RWPE2 (cell line): ENCODE results near the gene PROCA1.

Experiments used
- ATAC-seq: fragments of 200-7000 bp; cut with Tn5 transposase; 3 replicates; pipeline ENCODE4 v1.9.1; 2021; ENCODE audit warnings: low read depth
- DNase-seq: peaks from one replicate; pipeline ENCODE4 v3.0.0-alpha.2; 2020; ENCODE audit warnings: low spot score
- H3K27ac ChIP-seq: fragments of 450-650 bp; 2 replicates; pipeline ENCODE4 v1.5.1; 2017; ENCODE audit warnings: mild to moderate bottlenecking; ENCODE audit not compliant: poor library complexity, severe bottlenecking
- H3K27me3 ChIP-seq: fragments of 250-450 bp; sonication (Bioruptor Pico); 2 replicates; pipeline ENCODE4 v1.5.1; 2021; ENCODE audit warnings: mild to moderate bottlenecking, moderate library complexity; ENCODE audit not compliant: insufficient read depth, poor library complexity, severe bottlenecking
- H3K36me3 ChIP-seq: fragments of 250-450 bp; sonication (Bioruptor Pico); 2 replicates; pipeline ENCODE4 v1.5.1; 2020; ENCODE audit warnings: low read depth, mild to moderate bottlenecking, moderate library complexity
- H3K4me1 ChIP-seq: fragments of 250-450 bp; sonication (Bioruptor Pico); 2 replicates; pipeline ENCODE4 v1.5.1; 2021; ENCODE audit warnings: mild to moderate bottlenecking, moderate library complexity; ENCODE audit not compliant: insufficient read depth, poor library complexity, severe bottlenecking
- H3K4me3 ChIP-seq: fragments of 250-450 bp; sonication (Bioruptor Pico); 2 replicates; pipeline ENCODE4 v1.5.1; 2021; ENCODE audit warnings: mild to moderate bottlenecking, moderate library complexity; ENCODE audit not compliant: severe bottlenecking
- H3K9me3 ChIP-seq: fragments of 250-450 bp; sonication (Bioruptor Pico); 2 replicates; pipeline ENCODE4 v1.5.1; 2021; ENCODE audit warnings: mild to moderate bottlenecking, moderate library complexity; ENCODE audit not compliant: severe bottlenecking
- TF ChIP-seq, protein P1 (sequence below): fragments of 450-650 bp; IDR thresholded peaks from one replicate; pipeline ENCODE4 v1.5.1; 2017; ENCODE audit warnings: mild to moderate bottlenecking, moderate library complexity; ENCODE audit not compliant: poor library complexity, severe bottlenecking

The PROCA1 gene

DNA sequence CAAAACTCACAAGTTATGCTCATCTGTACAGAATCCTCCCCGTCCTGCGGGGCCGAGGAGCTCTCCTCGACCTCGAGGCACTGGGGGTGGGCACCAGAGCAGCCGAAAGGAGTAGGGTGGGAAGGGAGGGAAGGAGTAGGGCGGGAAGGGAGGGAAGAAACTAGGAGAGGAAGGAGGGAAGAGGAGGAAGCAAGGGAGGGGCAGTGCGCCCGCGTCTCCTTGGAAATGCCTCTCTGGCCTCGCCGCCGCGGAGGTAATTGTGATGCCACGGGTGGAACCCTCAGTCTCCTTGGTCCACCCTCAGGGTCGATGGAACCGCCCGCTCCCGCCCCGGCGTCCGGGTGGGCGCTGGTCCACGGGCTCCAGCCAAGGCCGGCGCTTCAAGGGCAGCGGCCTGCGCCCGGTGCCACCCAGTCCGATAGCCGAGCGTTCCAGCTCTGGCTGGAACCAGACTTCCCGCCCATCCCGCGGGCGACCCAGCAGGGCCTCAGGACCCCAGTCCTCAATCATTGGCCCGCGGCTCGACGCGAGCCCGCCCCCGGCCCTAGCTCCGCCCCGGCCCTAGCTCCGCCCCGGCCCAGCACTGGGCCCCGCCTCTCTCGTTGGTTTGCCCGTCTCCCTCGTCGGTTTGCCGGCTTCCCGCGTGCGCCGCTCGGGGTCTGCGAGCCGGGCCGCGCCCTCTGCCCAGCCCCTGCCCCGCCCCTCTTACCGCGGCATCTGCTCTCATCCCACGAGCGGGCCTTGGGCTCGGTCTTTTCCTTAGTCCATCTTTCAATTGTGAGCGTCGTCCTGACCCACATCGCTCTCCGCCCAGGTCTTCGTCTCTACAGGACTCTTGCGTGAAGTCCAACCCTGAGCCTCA lies 596 bp downstream of the PROCA1 start:
- Histone ChIP-seq H3K4me1 (no peaks in the 10 kb centered on the region), H3K9me3 (no peaks in the 10 kb centered on the region), H3K27ac (peak overlapping the region; percentile 73), H3K36me3 (peaks cover 23% of the 10 kb centered on the region), H3K27me3 (no peaks in the 10 kb centered on the region), H3K4me3 (peak overlapping the region; percentile 47)
- DNase-seq = peak; percentile 90
- TF ChIP-seq, protein P1, sequence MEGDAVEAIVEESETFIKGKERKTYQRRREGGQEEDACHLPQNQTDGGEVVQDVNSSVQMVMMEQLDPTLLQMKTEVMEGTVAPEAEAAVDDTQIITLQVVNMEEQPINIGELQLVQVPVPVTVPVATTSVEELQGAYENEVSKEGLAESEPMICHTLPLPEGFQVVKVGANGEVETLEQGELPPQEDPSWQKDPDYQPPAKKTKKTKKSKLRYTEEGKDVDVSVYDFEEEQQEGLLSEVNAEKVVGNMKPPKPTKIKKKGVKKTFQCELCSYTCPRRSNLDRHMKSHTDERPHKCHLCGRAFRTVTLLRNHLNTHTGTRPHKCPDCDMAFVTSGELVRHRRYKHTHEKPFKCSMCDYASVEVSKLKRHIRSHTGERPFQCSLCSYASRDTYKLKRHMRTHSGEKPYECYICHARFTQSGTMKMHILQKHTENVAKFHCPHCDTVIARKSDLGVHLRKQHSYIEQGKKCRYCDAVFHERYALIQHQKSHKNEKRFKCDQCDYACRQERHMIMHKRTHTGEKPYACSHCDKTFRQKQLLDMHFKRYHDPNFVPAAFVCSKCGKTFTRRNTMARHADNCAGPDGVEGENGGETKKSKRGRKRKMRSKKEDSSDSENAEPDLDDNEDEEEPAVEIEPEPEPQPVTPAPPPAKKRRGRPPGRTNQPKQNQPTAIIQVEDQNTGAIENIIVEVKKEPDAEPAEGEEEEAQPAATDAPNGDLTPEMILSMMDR = no peak
- ATAC-seq = peak; percentile 91

DNA sequence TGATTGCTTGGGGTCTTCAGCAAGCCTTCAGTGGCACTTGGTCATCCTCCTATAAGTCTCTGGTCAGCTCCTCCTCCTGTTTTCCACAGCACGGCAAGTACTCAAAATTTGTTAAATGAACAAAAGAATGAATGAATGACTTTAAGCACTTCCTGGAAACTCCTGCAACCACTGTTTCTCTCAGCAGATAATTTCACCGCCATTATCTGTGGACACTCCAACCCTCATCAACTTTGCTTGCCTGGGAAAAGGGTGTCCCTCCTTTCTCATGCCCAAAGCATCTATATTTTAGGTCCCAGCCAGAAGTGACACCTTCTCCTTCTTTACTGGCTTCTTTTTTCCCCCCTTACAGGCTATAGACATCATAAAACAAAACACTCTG lies 4.4 kb downstream of the PROCA1 start:
- no peaks in the 10 kb centered on the region for H3K27me3 ChIP-seq
- H3K4me1 ChIP-seq = no peaks in the 10 kb centered on the region
- H3K36me3 ChIP-seq = peaks cover 6% of the 10 kb centered on the region; the same call in 1 of the 2 replicates
- DNase-seq = no peak
- TF ChIP-seq, protein P1 = no peak
- no peaks in the 10 kb centered on the region for H3K9me3 ChIP-seq
- ATAC-seq = no peak
- H3K4me3 ChIP-seq = no peak overlapping the region
- no peak overlapping the region for H3K27ac ChIP-seq

DNA sequence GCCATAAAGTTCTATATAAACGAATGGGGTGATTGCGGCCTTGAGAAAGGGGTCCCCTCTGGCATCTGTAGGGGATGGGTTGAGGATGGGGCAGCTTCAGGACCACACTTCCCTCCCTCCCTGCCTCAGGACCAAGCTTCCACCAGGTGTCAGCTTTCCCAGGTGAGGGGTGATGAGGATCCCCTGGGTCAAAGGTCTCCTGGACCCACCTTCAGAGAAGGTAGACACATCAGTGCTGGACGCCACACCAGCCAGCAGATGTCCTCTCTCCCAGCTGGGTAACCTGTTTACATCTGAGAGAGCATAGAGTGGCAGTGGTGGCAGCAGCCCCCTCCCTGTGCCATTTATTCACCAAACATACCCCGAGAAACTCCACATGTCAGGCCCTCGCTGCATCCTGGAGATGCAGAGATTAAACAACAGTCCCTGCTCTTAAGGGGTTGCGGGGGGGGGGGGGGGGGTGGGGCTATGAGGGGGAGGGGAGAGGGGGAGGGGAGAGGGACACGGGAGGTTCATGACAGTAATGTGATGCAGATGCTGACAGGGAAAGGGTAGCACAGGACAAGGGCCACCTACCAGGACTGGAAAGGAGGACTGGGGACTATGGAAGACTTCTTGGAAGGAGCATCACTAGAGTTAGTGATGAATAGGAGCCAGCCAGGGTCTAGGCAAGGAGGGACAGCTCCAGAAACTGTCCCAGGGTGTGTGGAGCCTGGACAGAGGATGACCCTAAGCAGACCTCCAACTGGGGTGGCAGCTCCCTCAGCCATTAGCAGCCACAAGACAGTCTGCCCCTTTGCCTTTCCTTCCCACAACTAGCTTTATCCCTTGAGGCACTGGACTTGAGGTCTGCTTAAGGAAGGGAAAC lies 5.0 kb downstream of the PROCA1 start:
- TF ChIP-seq, protein P1 = no peak
- no peak for ATAC-seq

DNA sequence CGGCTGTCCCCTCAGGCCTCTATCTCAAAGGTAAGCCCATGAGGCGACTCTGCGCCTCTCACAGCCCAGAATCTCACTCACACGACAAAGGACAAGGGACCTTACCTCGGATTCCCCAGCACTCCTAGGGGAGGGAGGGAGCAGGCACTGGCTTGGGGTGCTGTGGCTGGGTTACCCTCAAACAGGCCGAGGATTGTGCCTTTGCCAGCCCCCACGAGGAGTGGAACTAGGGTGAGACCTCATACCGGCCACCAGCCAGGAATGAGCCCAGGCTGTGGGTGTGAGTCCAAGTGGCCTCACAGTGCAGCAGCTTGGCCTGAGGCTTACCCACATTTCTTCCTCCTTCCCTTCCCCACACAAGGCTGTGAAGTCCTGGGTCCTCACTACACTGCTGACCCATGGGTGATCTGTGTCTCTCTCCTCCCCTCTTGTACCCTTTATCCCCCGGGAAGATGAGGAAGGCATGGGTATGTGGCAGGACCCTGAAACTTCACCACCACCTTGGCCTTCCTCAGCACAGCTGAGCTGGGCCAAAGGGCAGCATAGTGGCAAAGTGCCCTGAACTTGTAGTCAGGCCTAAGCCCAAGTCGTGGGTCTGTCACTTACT lies 5.9 kb downstream of the PROCA1 start:
- DNase-seq (no peak), ATAC-seq (no peak)
- no peak overlapping the region for H3K4me3 ChIP-seq
- H3K27ac ChIP-seq = no peak overlapping the region
- H3K27me3 ChIP-seq = no peaks in the 10 kb centered on the region
- no peaks in the 10 kb centered on the region for H3K4me1 ChIP-seq
- H3K9me3 ChIP-seq = no peaks in the 10 kb centered on the region
- H3K36me3 ChIP-seq = peaks cover 20% of the 10 kb centered on the region
- TF ChIP-seq, protein P1 = no peak

More for the DNA sequence above, 5.0 kb downstream of the PROCA1 start:
- DNase-seq = no peak
- peaks cover 11% of the 10 kb centered on the region for H3K36me3 ChIP-seq
- H3K27ac ChIP-seq = no peak overlapping the region
- H3K4me3 ChIP-seq = no peak overlapping the region
- no peaks in the 10 kb centered on the region for H3K9me3 ChIP-seq
- no peaks in the 10 kb centered on the region for H3K4me1 ChIP-seq
- H3K27me3 ChIP-seq = no peaks in the 10 kb centered on the region
